ENCODE results near the gene ABLIM3.

- TF ChIP-seq JUND (CRISPR knock-in tag; IDR thresholded peaks at IDR 0.05), result no peak
- no peak for TF ChIP-seq ZNF883 (CRISPR knock-in tag; IDR thresholded peaks at IDR 0.05; ENCODE audit: not compliant biosample characterization)
- no peak for TF ChIP-seq POLR2AphosphoS5 (IDR thresholded peaks at IDR 0.05; ENCODE audit: low read depth, low read length)
- TF ChIP-seq SP1 (IDR thresholded peaks at IDR 0.05), result no peak
- TF ChIP-seq SP1 (CRISPR knock-in tag; IDR thresholded peaks at IDR 0.05), result no peak
- TF ChIP-seq ZNF280D (CRISPR knock-in tag; IDR thresholded peaks at IDR 0.05), result no peak
- no peak for TF ChIP-seq BHLHE40 (IDR thresholded peaks at IDR 0.05; ENCODE audit: low read length)
- no peak for TF ChIP-seq ZNF274 (CRISPR knock-in tag; IDR thresholded peaks at IDR 0.05)
- TF ChIP-seq MXI1 (IDR thresholded peaks at IDR 0.05; ENCODE audit: borderline replicate concordance, low read depth, low read length), result no peak
Observed at GRCh38 chr5:149256451-149256850, 115.2 kb downstream of the ABLIM3 start.
